Measurements from ENCODE around the gene MTOR. TPM values are rescaled to one million over a fixed set of nuclear protein-coding genes. Genes with fewer than 3 reads are reported as not detected.
"Not testable (repeated sequence)": the region's sequence is repeated elsewhere in the genome, so short reads cannot be mapped to it uniquely, and the experiment has no call there.

The MTOR gene
- polyA plus RNA-seq, 3 donors = 2.0 to 29.4 (median 3.3) TPM

GRCh38 chr1:11299225-11299574, 36.8 kb upstream of the MTOR start:
- DNase-seq = no peak
- H3K9me3 Mint-ChIP-seq = no peaks in the 10 kb centered on the region
- no peaks in the 10 kb centered on the region for H3K27me3 ChIP-seq (ENCODE audit: control insufficient read depth in 2 of 2, insufficient read depth in 2 of 2, low read length in 2 of 2)
- no peak overlapping the region for H2AFZ ChIP-seq (ENCODE audit: insufficient read depth, low read depth, low read length, poor library complexity, severe bottlenecking)
- H3K4me2 ChIP-seq (replicated peaks; ENCODE audit: extremely low read depth, low read length, poor library complexity, severe bottlenecking) = no peak overlapping the region
- peaks cover 8 to 19% of the 10 kb centered on the region in 2 donors for H3K36me3 ChIP-seq (replicated peaks in 1 of 2; ENCODE audit: control insufficient read depth in 1 of 2, insufficient read depth in 2 of 2, low read length in 2 of 2)
- 91% methylated on average over 9 of the region's 10 CpGs for WGBS (ENCODE audit: insufficient coverage)
- no peak for TF ChIP-seq CTCF (IDR thresholded peaks at IDR 0.05)
- no peaks in the 10 kb centered on the region for H3K9me3 ChIP-seq (replicated peaks in 1 of 2; ENCODE audit: control insufficient read depth in 1 of 2, insufficient read depth in 1 of 2, low read length in 2 of 2)
- no peaks in the 10 kb centered on the region for H3K4me1 Mint-ChIP-seq
- H3K27ac Mint-ChIP-seq = peak overlapping the region in 1 of 7 donors; percentile 80
- H3K27me3 Mint-ChIP-seq (ENCODE audit: low read depth in 3 of 3) = peaks cover 0 to 2% (median 1%) of the 10 kb centered on the region in 3 donors
- H3K4me3 Mint-ChIP-seq = no peak overlapping the region
- no peak overlapping the region for H3K27ac ChIP-seq (ENCODE audit: low read depth in 1 of 2, low read length in 2 of 2)
- intact Hi-C loops (cut with micrococcal nuclease) = no loop called here
- H3K4me3 ChIP-seq (replicated peaks in 1 of 3; ENCODE audit: low read depth in 2 of 3, low read length in 3 of 3) = no peak overlapping the region
- no peak overlapping the region for H3K9ac ChIP-seq (ENCODE audit: insufficient read depth, low read length, poor library complexity, severe bottlenecking)
- no peaks in the 10 kb centered on the region for H3K79me2 ChIP-seq (ENCODE audit: insufficient read depth, low read length)
- H3K4me1 ChIP-seq (ENCODE audit: control insufficient read depth in 1 of 2, insufficient read depth in 2 of 2, low read length in 2 of 2) = no peaks in the 10 kb centered on the region
- peaks cover 12 to 15% of the 10 kb centered on the region in 2 donors for H3K36me3 Mint-ChIP-seq
- no peaks in the 10 kb centered on the region for H4K20me1 ChIP-seq (ENCODE audit: insufficient read depth, low read length)

GRCh38 chr1:11298390-11299224, 36.3 kb upstream of the MTOR start:
- Histone ChIP-seq H3K27me3 (ENCODE audit: control insufficient read depth in 2 of 2, insufficient read depth in 2 of 2, low read length in 2 of 2) (no peaks in the 10 kb centered on the region), H3K4me1 (ENCODE audit: control insufficient read depth in 1 of 2, insufficient read depth in 2 of 2, low read length in 2 of 2) (no peaks in the 10 kb centered on the region), H3K4me3 (replicated peaks in 1 of 3; ENCODE audit: low read depth in 2 of 3, low read length in 3 of 3) (no peak overlapping the region), H3K4me2 (replicated peaks; ENCODE audit: extremely low read depth, low read length, poor library complexity, severe bottlenecking) (no peak overlapping the region), H3K9me3 (replicated peaks in 1 of 2; ENCODE audit: control insufficient read depth in 1 of 2, insufficient read depth in 1 of 2, low read length in 2 of 2) (no peaks in the 10 kb centered on the region), H3K9ac (ENCODE audit: insufficient read depth, low read length, poor library complexity, severe bottlenecking) (no peak overlapping the region), H3K27ac (ENCODE audit: low read depth in 1 of 2, low read length in 2 of 2) (no peak overlapping the region), H3K79me2 (ENCODE audit: insufficient read depth, low read length) (no peaks in the 10 kb centered on the region), H3K36me3 (replicated peaks in 1 of 2; ENCODE audit: control insufficient read depth in 1 of 2, insufficient read depth in 2 of 2, low read length in 2 of 2) (peaks cover 8 to 19% of the 10 kb centered on the region in 2 donors), H4K20me1 (ENCODE audit: insufficient read depth, low read length) (no peaks in the 10 kb centered on the region), H2AFZ (ENCODE audit: insufficient read depth, low read depth, low read length, poor library complexity, severe bottlenecking) (no peak overlapping the region)
- Mint-ChIP-seq H3K27ac (no peak overlapping the region), H3K36me3 (peaks cover 12 to 15% of the 10 kb centered on the region in 2 donors), H3K9me3 (no peaks in the 10 kb centered on the region), H3K4me1 (no peaks in the 10 kb centered on the region), H3K4me3 (no peak overlapping the region), H3K27me3 (ENCODE audit: low read depth in 3 of 3) (peaks cover 0 to 2% (median 0%) of the 10 kb centered on the region in 3 donors)
- DNase-seq = no peak
- no peak for TF ChIP-seq CTCF (IDR thresholded peaks at IDR 0.05)
- intact Hi-C loops (cut with micrococcal nuclease) = no loop called here
- WGBS (ENCODE audit: insufficient coverage) = 81% methylated on average over 8 of the region's 12 CpGs

- peaks cover 10 to 26% of the 10 kb centered on the region in 2 donors for H3K36me3 ChIP-seq (replicated peaks in 1 of 2; ENCODE audit: control insufficient read depth in 1 of 2, insufficient read depth in 2 of 2, low read length in 2 of 2)
- H3K27me3 ChIP-seq (ENCODE audit: control insufficient read depth in 2 of 2, insufficient read depth in 2 of 2, low read length in 2 of 2); H2AFZ ChIP-seq (ENCODE audit: insufficient read depth, low read depth, low read length, poor library complexity, severe bottlenecking); H3K4me1 Mint-ChIP-seq; H3K27me3 Mint-ChIP-seq (ENCODE audit: low read depth in 3 of 3); H3K27ac ChIP-seq (ENCODE audit: low read depth in 1 of 2, low read length in 2 of 2); H3K9me3 Mint-ChIP-seq; H4K20me1 ChIP-seq (ENCODE audit: insufficient read depth, low read length); H3K27ac Mint-ChIP-seq; intact Hi-C loops (cut with micrococcal nuclease); H3K4me2 ChIP-seq (replicated peaks; ENCODE audit: extremely low read depth, low read length, poor library complexity, severe bottlenecking); DNase-seq; H3K4me3 Mint-ChIP-seq; H3K4me3 ChIP-seq (replicated peaks in 1 of 3; ENCODE audit: low read depth in 2 of 3, low read length in 3 of 3); H3K79me2 ChIP-seq (ENCODE audit: insufficient read depth, low read length); H3K9me3 ChIP-seq (replicated peaks in 1 of 2; ENCODE audit: control insufficient read depth in 1 of 2, insufficient read depth in 1 of 2, low read length in 2 of 2); H3K9ac ChIP-seq (ENCODE audit: insufficient read depth, low read length, poor library complexity, severe bottlenecking); H3K4me1 ChIP-seq (ENCODE audit: control insufficient read depth in 1 of 2, insufficient read depth in 2 of 2, low read length in 2 of 2): not testable (repeated sequence)
- WGBS (ENCODE audit: insufficient coverage) = 100% methylated on average over 2 of the region's 5 CpGs
- peaks cover 17 to 21% of the 10 kb centered on the region in 2 donors for H3K36me3 Mint-ChIP-seq
Observed at GRCh38 chr1:11297774-11298173, 35.4 kb upstream of the MTOR start.
